K562 (cell line): ENCODE results near the gene WT1. TPM values are rescaled to one million over a fixed set of nuclear protein-coding genes. Genes with fewer than 3 reads are reported as not detected.

Source experiments
- ADNP ChIP-seq: fragments of 200-800 bp; sonication (Bioruptor generic); IDR thresholded peaks from 2 replicates; pipeline ENCODE4 v1.6.1; 2016; ENCODE audit warnings: missing genetic modification characterization, missing compliant biosample characterization
- CBX2 ChIP-seq: fragments of 200-600 bp; sonication (generic); IDR thresholded peaks from one replicate; pipeline ENCODE4 v1.6.1; 2012; ENCODE audit warnings: mild to moderate bottlenecking, low read length, inconsistent platforms; ENCODE audit not compliant: insufficient read depth, poor library complexity, severe bottlenecking
- DLX4 ChIP-seq: fragments of 250-450 bp; sonication (Bioruptor Pico); IDR thresholded peaks from 2 replicates; pipeline ENCODE4 v1.6.1; 2021; ENCODE audit warnings: mild to moderate bottlenecking
- E2F3 ChIP-seq: fragments of 250-450 bp; sonication (Bioruptor Pico); IDR thresholded peaks from 2 replicates; pipeline ENCODE4 v1.4.0; 2020; ENCODE audit warnings: mild to moderate bottlenecking
- E4F1 ChIP-seq: fragments of 250-450 bp; sonication (Bioruptor Pico); IDR thresholded peaks from 2 replicates; pipeline ENCODE4 v1.5.0; 2021; ENCODE audit warnings: mild to moderate bottlenecking, borderline replicate concordance
- ELF1 ChIP-seq: fragments of 200-800 bp; sonication (Bioruptor generic); IDR thresholded peaks from 2 replicates; pipeline ENCODE4 v1.6.1; 2016; ENCODE audit warnings: missing genetic modification characterization, missing compliant biosample characterization
- ELK1 ChIP-seq: sonication (generic); formaldehyde crosslinking; IDR thresholded peaks from 2 replicates; pipeline ENCODE4 v1.8.1; 2022; ENCODE audit warnings: missing genetic modification reagents
- ESRRA ChIP-seq: fragments of 450-650 bp; IDR thresholded peaks from 2 replicates; pipeline ENCODE4 v1.6.1; 2014; ENCODE audit warnings: low read depth, mild to moderate bottlenecking, moderate library complexity, borderline replicate concordance
- HLTF ChIP-seq: fragments of 450-650 bp; IDR thresholded peaks from 2 replicates; pipeline ENCODE4 v1.6.1; 2016
- MBD1 ChIP-seq: fragments of 250-450 bp; sonication (Bioruptor Pico); IDR thresholded peaks from 2 replicates; pipeline ENCODE4 v1.8.0; 2022; ENCODE audit warnings: inconsistent platforms
- MXD1 ChIP-seq: fragments of 250-450 bp; sonication (Bioruptor Pico); IDR thresholded peaks from 2 replicates; pipeline ENCODE4 v1.8.0; 2021; ENCODE audit warnings: borderline replicate concordance, mild to moderate bottlenecking, moderate library complexity; ENCODE audit not compliant: poor library complexity, severe bottlenecking
- MYC ChIP-seq, 2 experiments: fragments of 250-450 bp in 1 of 2; sonication (Bioruptor Pico) in 1 of 2; IDR thresholded peaks; 2 replicates each; pipeline versions ENCODE4 v1.5.1 to v1.6.1; 2012 to 2021; ENCODE audit warnings: low read depth in 2 of 2, borderline replicate concordance in 1 of 2, improper control_type of control experiment in 1 of 2, low read length in 1 of 2, mild to moderate bottlenecking in 1 of 2, moderate library complexity in 1 of 2
- RAD21 ChIP-seq, 2 experiments: fragments of 250-450 bp in 1 of 2; fragments of 450-650 bp in 1 of 2; sonication (Bioruptor Pico) in 1 of 2; formaldehyde crosslinking in 1 of 2; IDR thresholded peaks in 1 of 2; conservative IDR thresholded peaks in 1 of 2; 2 replicates each; pipeline versions ENCODE4 v1.4.0 to v1.8.0; 2020 to 2022; ENCODE audit warnings: mild to moderate bottlenecking in 2 of 2, moderate library complexity in 1 of 2
- SMARCA4 ChIP-seq: fragments of 450-650 bp; IDR thresholded peaks from 2 replicates; pipeline ENCODE4 v1.6.1; 2016
- TAF15 ChIP-seq: fragments of 200-400 bp; formaldehyde crosslinking; IDR thresholded peaks from 2 replicates; pipeline ENCODE4 v1.6.1; 2017; ENCODE audit warnings: mild to moderate bottlenecking, low read depth, low read length, moderate library complexity
- THAP7 ChIP-seq: fragments of 250-450 bp; sonication (Bioruptor Pico); IDR thresholded peaks from 2 replicates; pipeline ENCODE4 v1.5.0; 2021
- polyA plus RNA-seq, 8 experiments: library from polyadenylated mRNA; depleted of rRNA in 4 of 8; stranded (reverse) in 5 of 8; unstranded in 3 of 8; fragments of >200 nt; fragmentation: Nextera tagmentation in 2 of 8; fragmentation: Illumina TruSeq in 1 of 8; extraction: Ambion mirVana in 2 of 8; extraction: Trizol in 1 of 8; gene quantifications; 2 replicates each; pipeline versions ENCODE4 v1.2.1 to v1.2.3, GENCODE V29; 2011 to 2014; ENCODE audit warnings: inconsistent platforms in 1 of 8, missing spikeins in 1 of 8
- total RNA-seq, 7 experiments: library from RNA; depleted of rRNA in 6 of 7; stranded (reverse); fragments of >200 nt in 6 of 7; fragmentation: Illumina TruSeq in 2 of 7; extraction: Trizol in 2 of 7; gene quantifications; 2 replicates each; pipeline versions ENCODE4 v1.2.1 to v1.2.3, GENCODE V29; 2011 to 2021; ENCODE audit warnings: low replicate concordance in 1 of 7

The WT1 gene
- total and polyA plus RNA-seq, 9 of the 15 experiments (the other 6 are each of a cell fraction or from before 2014, with no cell fraction given) = 7.1 to 33.8 (median 19.4) TPM

- TF ChIP-seq RAD21 (CRISPR knock-in tag; conservative IDR thresholded peaks at IDR 0.05 in 1 of 2, IDR thresholded peaks at IDR 0.05 in 1 of 2) (peak; percentile 73 to 91), E2F3 (CRISPR knock-in tag) (0 out of 2 replicates have a peak, but pooled peaks have one; percentile 48), MYC (IDR thresholded peaks at IDR 0.05; ENCODE audit: low read depth, low read length) (peak; percentile 57; the same call in 1 of the 2 replicates), MYC (CRISPR knock-in tag; IDR thresholded peaks at IDR 0.05; ENCODE audit: borderline replicate concordance, low read depth) (no peak), SMARCA4 (no peak), MXD1 (CRISPR knock-in tag) (no peak), THAP7 (CRISPR knock-in tag) (no peak), ADNP (tag) (no peak), MBD1 (CRISPR knock-in tag) (no peak), TAF15 (no peak), ELF1 (tag) (peak; percentile 77), HLTF (no peak), CBX2 (no peak), ESRRA (0 out of 2 replicates have a peak, but pooled peaks have one; percentile 19), E4F1 (CRISPR knock-in tag) (no peak), DLX4 (CRISPR knock-in tag) (no peak), ELK1 (CRISPR knock-in tag) (no peak)
Measured at GRCh38 chr11:32374261-32374711, 61.1 kb downstream of the WT1 start (continued).
